Gastrocnemius medialis (tissue), 4 donors: ENCODE measurements around the gene PADI4. TPM values are rescaled to one million over a fixed set of nuclear protein-coding genes. Genes with fewer than 3 reads are reported as not detected.

Experiments used
- ATAC-seq, 2 donors: fragments of 150-250 bp; one replicate each; pipeline ENCODE4 v1.9.1; 2016
- DNase-seq, 2 donors: peaks; one replicate each; pipeline ENCODE4 v3.0.0-alpha.2; 2019
- H3K27ac ChIP-seq, 4 donors: fragments of 200-600 bp; sonication (generic); 1 replicate in 1 of 4; 2 replicates in 3 of 4; pipeline ENCODE4 v1.5.1; 2016 to 2018; ENCODE audit warnings: mild to moderate bottlenecking in 2 of 4, moderate library complexity in 1 of 4
- H3K27me3 ChIP-seq, 3 donors: fragments of 200-600 bp; sonication (generic) in 2 of 3; 1 replicate in 1 of 3; 2 replicates in 2 of 3; pipeline versions ENCODE4 v1.5.1 to v1.6.0; 2016 to 2019; ENCODE audit warnings: mild to moderate bottlenecking in 1 of 3, moderate library complexity in 1 of 3
- H3K36me3 ChIP-seq, 2 donors: fragments of 200-600 bp; sonication (generic) in 1 of 2; one replicate each; pipeline ENCODE4 v1.5.1; 2017 to 2018
- H3K4me1 ChIP-seq, 2 donors: fragments of 200-600 bp; sonication (generic) in 1 of 2; one replicate each; pipeline ENCODE4 v1.5.1; 2016 to 2017; ENCODE audit warnings: mild to moderate bottlenecking in 2 of 2
- H3K4me3 ChIP-seq, 4 donors: fragments of 200-600 bp; sonication (generic) in 3 of 4; 1 replicate in 1 of 4; 2 replicates in 3 of 4; pipeline ENCODE4 v1.5.1; 2016 to 2019; ENCODE audit warnings: mild to moderate bottlenecking in 2 of 4
- H3K9me3 ChIP-seq, 3 donors: fragments of 200-600 bp; sonication (generic) in 2 of 3; 1 replicate in 1 of 3; 2 replicates in 2 of 3; pipeline ENCODE4 v1.5.1; 2016 to 2019
- POLR2A ChIP-seq, 2 donors: fragments of 450-650 bp; IDR thresholded peaks; one replicate each; pipeline ENCODE4 v1.6.1; 2017; ENCODE audit warnings: antibody characterized with exemption in 2 of 2, mild to moderate bottlenecking in 2 of 2, moderate library complexity in 2 of 2
- in situ Hi-C, 4 donors: fragments of 200-750 bp; cut with MboI; loops; one replicate each; pipeline versions ENCODE4 v1.15.0 to v1.8.0; 2017; ENCODE audit warnings: low sequenced_read_pairs in 4 of 4
- intact Hi-C: fragments of 100-400 bp; cut with DNase I; formaldehyde crosslinking; loops from one replicate; pipeline ENCODE4 v1.15.1; 2023; ENCODE audit warnings: low total_unique reads
- total RNA-seq, 4 donors: library from RNA; depleted of rRNA; stranded (reverse); fragments of >200 nt; gene quantifications; one replicate each; pipeline versions ENCODE4 v1.1.0 to v1.2.3, GENCODE V29; 2016
- TF ChIP-seq, protein P1 (sequence below), 5 experiments: fragments of 450-650 bp in 3 of 5; fragments of 200-600 bp in 2 of 5; sonication (generic) in 2 of 5; IDR thresholded peaks in 4 of 5; conservative IDR thresholded peaks in 1 of 5; 1 replicate in 4 of 5; 2 replicates in 1 of 5; pipeline ENCODE4 v1.5.1; 2016 to 2019; ENCODE audit warnings: antibody characterized with exemption in 5 of 5, mild to moderate bottlenecking in 3 of 5, moderate library complexity in 3 of 5

The PADI4 gene
- total RNA-seq, 4 donors from 2014 or later, result not detected

DNA sequence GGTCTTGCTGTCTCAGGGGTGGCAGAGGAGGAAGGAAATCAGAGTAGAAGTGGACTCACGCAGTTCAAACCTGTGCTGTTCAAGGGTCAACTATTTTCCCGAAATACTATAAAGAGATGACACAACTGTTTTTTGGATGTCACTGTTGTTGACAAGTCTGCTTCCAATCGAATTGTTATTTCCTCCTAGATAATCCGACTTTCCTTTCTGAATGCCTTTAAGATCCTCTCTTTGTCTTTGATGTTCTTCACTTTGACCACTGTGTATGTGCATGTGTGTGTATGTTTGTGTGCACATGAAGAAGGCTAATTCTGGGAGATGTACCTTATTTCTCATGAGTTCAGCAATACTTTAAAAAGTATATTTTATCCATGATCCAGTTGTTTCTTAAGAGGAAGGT lies 21.6 kb downstream of the PADI4 start:
- intact Hi-C loops, result no loop called here
- DNase-seq (no peak), ATAC-seq (no peak)
- in situ Hi-C loops, result loop anchor here in 3 of 4 donors (10.0 kb wide), 1 partner anchor 205 kb away; no protein-coding TSS in a partner anchor
- peaks cover 8 to 10% (median 9%) of the 10 kb centered on the region in 3 donors for H3K27me3 ChIP-seq
- H3K4me3 ChIP-seq, result no peak overlapping the region
- no peak overlapping the region for H3K27ac ChIP-seq
- H3K36me3 ChIP-seq, result no peaks in the 10 kb centered on the region
- no peaks in the 10 kb centered on the region for H3K4me1 ChIP-seq
- H3K9me3 ChIP-seq, result no peaks in the 10 kb centered on the region
- TF ChIP-seq, protein P1, sequence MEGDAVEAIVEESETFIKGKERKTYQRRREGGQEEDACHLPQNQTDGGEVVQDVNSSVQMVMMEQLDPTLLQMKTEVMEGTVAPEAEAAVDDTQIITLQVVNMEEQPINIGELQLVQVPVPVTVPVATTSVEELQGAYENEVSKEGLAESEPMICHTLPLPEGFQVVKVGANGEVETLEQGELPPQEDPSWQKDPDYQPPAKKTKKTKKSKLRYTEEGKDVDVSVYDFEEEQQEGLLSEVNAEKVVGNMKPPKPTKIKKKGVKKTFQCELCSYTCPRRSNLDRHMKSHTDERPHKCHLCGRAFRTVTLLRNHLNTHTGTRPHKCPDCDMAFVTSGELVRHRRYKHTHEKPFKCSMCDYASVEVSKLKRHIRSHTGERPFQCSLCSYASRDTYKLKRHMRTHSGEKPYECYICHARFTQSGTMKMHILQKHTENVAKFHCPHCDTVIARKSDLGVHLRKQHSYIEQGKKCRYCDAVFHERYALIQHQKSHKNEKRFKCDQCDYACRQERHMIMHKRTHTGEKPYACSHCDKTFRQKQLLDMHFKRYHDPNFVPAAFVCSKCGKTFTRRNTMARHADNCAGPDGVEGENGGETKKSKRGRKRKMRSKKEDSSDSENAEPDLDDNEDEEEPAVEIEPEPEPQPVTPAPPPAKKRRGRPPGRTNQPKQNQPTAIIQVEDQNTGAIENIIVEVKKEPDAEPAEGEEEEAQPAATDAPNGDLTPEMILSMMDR (IDR thresholded peaks at IDR 0.05 in 4 of 5, conservative IDR thresholded peaks at IDR 0.05 in 1 of 5), result no peak
- TF ChIP-seq POLR2A (IDR thresholded peaks at IDR 0.05), result no peak

DNA sequence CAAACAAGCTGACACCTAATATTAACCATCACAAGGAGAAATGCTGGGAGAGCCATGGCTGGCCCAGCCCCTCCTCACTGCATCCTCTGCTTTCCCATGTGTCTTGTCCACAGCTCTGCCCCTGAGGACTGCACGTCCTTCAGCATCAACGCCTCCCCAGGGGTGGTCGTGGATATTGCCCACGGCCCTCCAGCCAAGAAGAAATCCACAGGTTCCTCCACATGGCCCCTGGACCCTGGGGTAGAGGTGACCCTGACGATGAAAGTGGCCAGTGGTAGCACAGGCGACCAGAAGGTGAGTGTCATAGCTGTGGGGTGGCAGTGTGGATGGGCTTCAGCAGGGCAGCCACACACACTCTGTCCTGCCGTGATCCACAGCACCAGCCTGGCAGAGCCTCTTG lies 22.9 kb downstream of the PADI4 start:
- intact Hi-C loops (no loop called here), in situ Hi-C loops (loop anchor here in 3 of 4 donors (10.0 kb wide), 1 partner anchor 206 kb away; no protein-coding TSS in a partner anchor)
- ATAC-seq, result no peak

DNA sequence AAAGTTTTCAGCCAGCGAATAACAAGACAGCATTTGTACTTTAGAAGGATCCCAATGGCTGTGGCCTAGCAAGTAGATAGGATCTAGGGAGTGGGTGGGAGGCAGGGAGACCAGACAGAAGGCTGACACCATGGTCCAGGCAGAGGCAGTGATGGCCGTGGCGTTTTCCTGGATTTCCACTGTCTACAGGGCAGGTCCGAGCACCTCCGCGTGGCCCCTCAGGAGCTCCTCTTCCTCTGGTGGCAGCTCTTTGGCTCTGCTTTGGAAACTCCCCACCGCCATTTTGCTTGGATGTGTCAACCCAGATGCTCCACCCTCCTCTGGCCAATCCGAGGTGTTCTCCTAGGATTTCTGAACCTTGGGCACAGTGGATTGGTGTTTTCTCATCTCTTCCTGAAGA lies 25.1 kb downstream of the PADI4 start:
- intact Hi-C loops (no loop called here), in situ Hi-C loops (loop anchor here in 3 of 4 donors (10.0 kb wide), 1 partner anchor 208 kb away; no protein-coding TSS in a partner anchor)
- no peak for ATAC-seq
- Histone ChIP-seq H3K4me3 (no peak overlapping the region), H3K27ac (no peak overlapping the region), H3K27me3 (peaks cover 8 to 10% (median 9%) of the 10 kb centered on the region in 3 donors), H3K9me3 (no peaks in the 10 kb centered on the region), H3K36me3 (no peaks in the 10 kb centered on the region), H3K4me1 (no peaks in the 10 kb centered on the region)
- TF ChIP-seq, protein P1 (IDR thresholded peaks at IDR 0.05 in 4 of 5, conservative IDR thresholded peaks at IDR 0.05 in 1 of 5), result no peak
- DNase-seq, result no peak

More for the DNA sequence above, 22.9 kb downstream of the PADI4 start:
- H3K9me3 ChIP-seq, result no peaks in the 10 kb centered on the region
- no peaks in the 10 kb centered on the region for H3K4me1 ChIP-seq
- no peaks in the 10 kb centered on the region for H3K36me3 ChIP-seq
- no peak overlapping the region for H3K27ac ChIP-seq
- H3K27me3 ChIP-seq, result peaks cover 8 to 10% (median 9%) of the 10 kb centered on the region in 3 donors
- H3K4me3 ChIP-seq, result no peak overlapping the region
- DNase-seq, result no peak
- TF ChIP-seq POLR2A (IDR thresholded peaks at IDR 0.05), result no peak
- TF ChIP-seq, protein P1 (IDR thresholded peaks at IDR 0.05 in 4 of 5, conservative IDR thresholded peaks at IDR 0.05 in 1 of 5), result no peak

DNA sequence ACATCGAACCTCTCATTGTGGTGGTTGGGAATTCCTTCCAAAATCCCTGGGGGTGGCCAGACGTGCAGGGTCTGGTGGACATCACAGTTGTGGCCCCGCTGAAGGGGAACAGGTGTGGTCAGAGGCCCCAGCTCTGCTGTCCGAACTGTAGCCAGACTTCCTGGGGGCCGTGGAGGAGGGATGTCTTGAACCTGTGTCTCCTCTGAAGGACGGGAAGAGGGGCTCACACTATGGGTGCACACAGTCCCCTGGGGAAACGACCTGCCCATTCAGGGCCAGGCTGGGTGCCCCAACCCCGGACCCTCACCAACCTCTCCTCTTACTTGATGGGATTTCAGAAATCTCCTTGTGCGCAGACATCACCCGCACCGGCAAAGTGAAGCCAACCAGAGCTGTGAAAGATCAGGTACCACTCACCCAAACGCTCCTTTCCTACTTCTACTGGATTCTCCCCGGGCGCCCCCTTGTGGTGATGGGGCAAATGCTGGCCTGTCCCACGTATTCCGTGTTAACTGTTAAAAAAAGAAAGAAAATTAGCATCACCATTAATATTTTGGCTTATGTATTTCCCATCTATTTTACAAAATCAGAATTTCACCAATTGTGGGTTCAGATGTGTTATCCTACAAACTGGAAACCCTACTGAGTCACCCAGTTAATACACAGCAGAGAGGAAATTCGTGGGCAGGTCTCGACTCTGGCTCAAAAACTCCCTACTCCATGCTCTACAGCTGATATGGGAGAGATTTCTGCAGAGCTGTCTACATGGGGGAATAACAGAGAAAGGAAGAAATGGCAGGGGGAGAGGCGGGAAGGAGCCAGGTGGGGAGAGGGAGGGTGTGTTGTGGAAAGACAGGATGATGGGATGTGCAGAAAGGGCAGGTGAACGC lies 28.1 kb downstream of the PADI4 start:
- intact Hi-C loops, result loop anchor here (2.0 to 5.0 kb wide), 2 partner anchors 211 to 274 kb away; no protein-coding TSS in a partner anchor
- DNase-seq, result no peak
- no peak overlapping the region for H3K27ac ChIP-seq
- in situ Hi-C loops, result loop anchor here in 3 of 4 donors (10.0 kb wide), 1 partner anchor 211 kb away; no protein-coding TSS in a partner anchor
- H3K4me3 ChIP-seq, result no peak overlapping the region
- peaks cover 0 to 9% (median 4%) of the 10 kb centered on the region in 3 donors for H3K27me3 ChIP-seq
- ATAC-seq, result no peak
- no peaks in the 10 kb centered on the region for H3K36me3 ChIP-seq
- no peaks in the 10 kb centered on the region for H3K9me3 ChIP-seq
- no peaks in the 10 kb centered on the region for H3K4me1 ChIP-seq
- no peak for TF ChIP-seq POLR2A (IDR thresholded peaks at IDR 0.05)
- TF ChIP-seq, protein P1 (IDR thresholded peaks at IDR 0.05 in 4 of 5, conservative IDR thresholded peaks at IDR 0.05 in 1 of 5), result peak; percentile 32 to 76 (median 57)
